GM23248 (cell line): ENCODE results near the gene ANKS1B.

Source experiments
- EZH2 ChIP-seq: fragments of 200-600 bp; sonication (generic); IDR thresholded peaks from 2 replicates; pipeline ENCODE4 v1.6.1; 2018; ENCODE audit warnings: antibody characterized with exemption, mild to moderate bottlenecking; ENCODE audit not compliant: insufficient read depth, poor library complexity, severe bottlenecking
- EZH2phosphoT487 ChIP-seq: fragments of 200-600 bp; sonication (generic); IDR thresholded peaks from 2 replicates; pipeline ENCODE4 v1.6.1; 2018; ENCODE audit warnings: antibody characterized with exemption, moderate library complexity, mild to moderate bottlenecking, low read depth; ENCODE audit not compliant: insufficient read depth

DNA sequence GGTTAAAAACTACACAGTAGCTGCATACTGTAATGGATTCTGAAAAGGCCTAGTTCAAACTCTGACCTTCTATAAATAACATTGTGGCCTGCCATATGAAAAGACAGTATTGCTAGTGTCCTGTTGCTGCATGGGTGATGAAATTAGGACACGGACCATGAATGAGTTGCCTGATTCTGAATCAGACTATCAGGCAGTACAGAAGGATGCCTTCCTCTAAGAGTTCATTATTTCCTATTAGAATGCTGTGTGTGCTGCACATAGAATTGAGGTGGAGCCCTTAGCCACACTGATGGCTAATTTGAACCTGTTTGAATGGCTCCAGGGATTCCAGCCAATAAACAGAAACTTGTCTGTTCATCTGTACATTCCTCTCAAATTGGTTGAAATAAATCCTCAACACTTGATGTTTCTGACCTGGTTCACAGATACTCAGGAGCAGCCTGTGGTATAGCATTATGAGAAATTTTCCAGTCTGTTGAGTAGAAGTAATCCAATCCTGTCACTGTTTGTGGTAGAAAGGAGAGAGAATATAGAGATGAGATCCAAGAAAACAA is 856.4 kb downstream of the ANKS1B start:
- no peak for TF ChIP-seq EZH2phosphoT487
- no peak for TF ChIP-seq EZH2
